Uterus (tissue), 4 donors: Measurements from ENCODE around the gene HCFC1. TPM values are rescaled to one million over a fixed set of nuclear protein-coding genes. Genes with fewer than 3 reads are reported as not detected.

Source experiments
- DNase-seq, 2 donors: peaks; one replicate each; pipeline ENCODE4 v3.0.0-alpha.2; 2019 to 2020
- H3K27ac ChIP-seq, 2 donors: fragments of 200-600 bp; sonication (generic); 1 replicate in 1 of 2; 2 replicates in 1 of 2; pipeline ENCODE4 v1.5.1; 2016 to 2018
- H3K27me3 ChIP-seq, 2 donors: fragments of 200-600 bp; sonication (generic); one replicate each; pipeline ENCODE4 v1.5.1; 2018 to 2019; ENCODE audit warnings: control low read depth in 1 of 2
- H3K36me3 ChIP-seq, 2 donors: fragments of 200-600 bp; sonication (generic); one replicate each; pipeline ENCODE4 v1.5.1; 2019; ENCODE audit warnings: control low read depth in 1 of 2
- H3K4me1 ChIP-seq, 2 donors: fragments of 200-600 bp; sonication (generic); one replicate each; pipeline ENCODE4 v1.5.1; 2018 to 2019; ENCODE audit warnings: control low read depth in 1 of 2
- H3K4me3 ChIP-seq, 2 donors: fragments of 200-600 bp; sonication (generic); 1 replicate in 1 of 2; 2 replicates in 1 of 2; pipeline ENCODE4 v1.5.1; 2018 to 2019; ENCODE audit warnings: mild to moderate bottlenecking in 1 of 2
- H3K9me3 ChIP-seq, 2 donors: fragments of 200-600 bp; sonication (generic); one replicate each; pipeline ENCODE4 v1.5.1; 2019; ENCODE audit warnings: control low read depth in 1 of 2
- POLR2A ChIP-seq, 2 donors: fragments of 450-650 bp; IDR thresholded peaks; one replicate each; pipeline ENCODE4 v1.6.1; 2016; ENCODE audit warnings: antibody characterized with exemption in 2 of 2, mild to moderate bottlenecking in 1 of 2, moderate library complexity in 1 of 2
- intact Hi-C: fragments of 100-400 bp; cut with DNase I; formaldehyde crosslinking; loops from one replicate; pipeline ENCODE4 v1.15.1; 2023; ENCODE audit warnings: low total_unique reads
- total RNA-seq, 4 donors: library from RNA; depleted of rRNA in 3 of 4; stranded (reverse); fragments of >200 nt in 3 of 4; gene quantifications; one replicate each; pipeline versions ENCODE4 v1.1.0 to v1.2.4, GENCODE V29; 2014 to 2023
- TF ChIP-seq, protein P1 (sequence below), 4 experiments: fragments of 200-600 bp in 2 of 4; fragments of 450-650 bp in 2 of 4; sonication (generic) in 2 of 4; IDR thresholded peaks; one replicate each; pipeline ENCODE4 v1.5.1; 2016 to 2019; ENCODE audit warnings: antibody characterized with exemption in 4 of 4, mild to moderate bottlenecking in 2 of 4, moderate library complexity in 1 of 4
- donor health status: DM: yes; HTN: yes; CAD: no.

Gene HCFC1
- total RNA-seq, 4 donors from 2014 or later: 20.9 to 65.7 (median 37.3) TPM

DNA sequence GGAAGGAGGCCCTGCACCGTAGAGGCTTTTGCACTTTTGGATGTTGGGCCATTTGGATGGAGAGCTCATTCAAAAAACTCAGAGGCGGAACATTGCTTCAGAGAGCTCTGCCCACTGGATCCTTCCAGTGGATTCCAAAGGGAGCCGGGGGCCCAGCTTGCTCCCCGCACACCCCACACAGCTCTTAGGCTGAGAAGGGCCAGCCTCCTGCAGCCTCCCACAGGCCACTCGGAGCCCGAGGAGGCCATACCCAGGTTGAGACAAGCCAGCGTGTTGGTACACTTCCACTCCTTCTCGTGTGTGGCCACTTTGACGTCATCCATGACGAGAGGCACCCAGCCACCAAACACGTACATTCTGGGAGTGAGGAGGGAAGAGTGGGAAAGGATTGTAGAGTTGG is 10.3 kb downstream of the HCFC1 start:
- DNase-seq: no peak
- no peak for TF ChIP-seq POLR2A (IDR thresholded peaks at IDR 0.05)
- TF ChIP-seq, protein P1, sequence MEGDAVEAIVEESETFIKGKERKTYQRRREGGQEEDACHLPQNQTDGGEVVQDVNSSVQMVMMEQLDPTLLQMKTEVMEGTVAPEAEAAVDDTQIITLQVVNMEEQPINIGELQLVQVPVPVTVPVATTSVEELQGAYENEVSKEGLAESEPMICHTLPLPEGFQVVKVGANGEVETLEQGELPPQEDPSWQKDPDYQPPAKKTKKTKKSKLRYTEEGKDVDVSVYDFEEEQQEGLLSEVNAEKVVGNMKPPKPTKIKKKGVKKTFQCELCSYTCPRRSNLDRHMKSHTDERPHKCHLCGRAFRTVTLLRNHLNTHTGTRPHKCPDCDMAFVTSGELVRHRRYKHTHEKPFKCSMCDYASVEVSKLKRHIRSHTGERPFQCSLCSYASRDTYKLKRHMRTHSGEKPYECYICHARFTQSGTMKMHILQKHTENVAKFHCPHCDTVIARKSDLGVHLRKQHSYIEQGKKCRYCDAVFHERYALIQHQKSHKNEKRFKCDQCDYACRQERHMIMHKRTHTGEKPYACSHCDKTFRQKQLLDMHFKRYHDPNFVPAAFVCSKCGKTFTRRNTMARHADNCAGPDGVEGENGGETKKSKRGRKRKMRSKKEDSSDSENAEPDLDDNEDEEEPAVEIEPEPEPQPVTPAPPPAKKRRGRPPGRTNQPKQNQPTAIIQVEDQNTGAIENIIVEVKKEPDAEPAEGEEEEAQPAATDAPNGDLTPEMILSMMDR (IDR thresholded peaks at IDR 0.05): no peak
- H3K36me3 ChIP-seq: no peaks in the 10 kb centered on the region
- intact Hi-C loops: no loop called here
- H3K27me3 ChIP-seq: no peaks in the 10 kb centered on the region
- H3K9me3 ChIP-seq: no peaks in the 10 kb centered on the region
- no peaks in the 10 kb centered on the region for H3K4me1 ChIP-seq
- no peak overlapping the region for H3K27ac ChIP-seq
- H3K4me3 ChIP-seq: no peak overlapping the region

DNA sequence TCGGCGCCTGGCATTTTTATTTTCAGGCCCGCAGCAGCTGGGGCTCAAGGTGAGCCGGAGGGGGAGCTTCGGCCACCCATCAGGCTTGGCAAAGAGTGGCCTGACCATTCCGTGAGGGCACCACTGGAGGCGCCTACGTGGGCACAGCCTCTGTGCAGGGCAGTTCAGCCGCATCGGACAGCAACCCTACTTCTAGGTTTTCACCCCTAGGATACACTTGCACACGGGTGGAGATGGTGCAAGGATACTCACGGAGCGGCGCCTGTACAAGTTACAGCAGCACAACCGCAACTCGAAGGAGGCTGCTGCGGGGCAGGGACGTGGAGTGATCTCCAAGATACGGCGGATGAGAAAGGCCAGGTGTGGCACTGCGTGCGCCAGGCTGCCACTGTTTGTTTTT is 10.8 kb downstream of the HCFC1 start:
- intact Hi-C loops: no loop called here
- no peaks in the 10 kb centered on the region for H3K4me1 ChIP-seq
- H3K4me3 ChIP-seq: no peak overlapping the region
- H3K27ac ChIP-seq: no peak overlapping the region
- no peaks in the 10 kb centered on the region for H3K27me3 ChIP-seq
- no peaks in the 10 kb centered on the region for H3K36me3 ChIP-seq
- no peak for DNase-seq
- H3K9me3 ChIP-seq: no peaks in the 10 kb centered on the region
- TF ChIP-seq, protein P1 (IDR thresholded peaks at IDR 0.05): no peak
- no peak for TF ChIP-seq POLR2A (IDR thresholded peaks at IDR 0.05)

DNA sequence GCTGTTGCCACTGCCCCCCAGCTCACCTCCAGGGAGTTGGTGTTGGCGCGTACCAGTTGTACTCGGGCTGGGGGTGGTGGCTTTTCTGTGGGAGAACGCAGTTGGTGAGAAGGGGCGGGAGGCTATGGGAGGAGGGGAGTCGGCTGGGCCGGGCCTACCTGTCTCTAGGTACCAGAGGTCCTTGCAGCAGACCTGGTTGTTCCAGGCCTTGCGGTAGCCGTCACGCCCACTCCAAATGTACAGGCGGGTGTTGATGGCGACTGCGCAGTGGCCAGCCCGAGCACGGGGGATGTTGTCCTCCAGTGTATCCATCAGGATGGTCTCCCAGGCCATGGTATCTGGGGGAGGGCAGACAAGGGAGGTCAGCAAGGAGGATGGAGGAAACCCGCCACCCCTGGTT is 11.5 kb downstream of the HCFC1 start:
- no peaks in the 10 kb centered on the region for H3K4me1 ChIP-seq
- DNase-seq: no peak
- no peaks in the 10 kb centered on the region for H3K9me3 ChIP-seq
- H3K36me3 ChIP-seq: no peaks in the 10 kb centered on the region
- H3K4me3 ChIP-seq: no peak overlapping the region
- TF ChIP-seq, protein P1 (IDR thresholded peaks at IDR 0.05): no peak
- TF ChIP-seq POLR2A (IDR thresholded peaks at IDR 0.05): no peak
- intact Hi-C loops: no loop called here
- H3K27ac ChIP-seq: no peak overlapping the region
- H3K27me3 ChIP-seq: no peaks in the 10 kb centered on the region

DNA sequence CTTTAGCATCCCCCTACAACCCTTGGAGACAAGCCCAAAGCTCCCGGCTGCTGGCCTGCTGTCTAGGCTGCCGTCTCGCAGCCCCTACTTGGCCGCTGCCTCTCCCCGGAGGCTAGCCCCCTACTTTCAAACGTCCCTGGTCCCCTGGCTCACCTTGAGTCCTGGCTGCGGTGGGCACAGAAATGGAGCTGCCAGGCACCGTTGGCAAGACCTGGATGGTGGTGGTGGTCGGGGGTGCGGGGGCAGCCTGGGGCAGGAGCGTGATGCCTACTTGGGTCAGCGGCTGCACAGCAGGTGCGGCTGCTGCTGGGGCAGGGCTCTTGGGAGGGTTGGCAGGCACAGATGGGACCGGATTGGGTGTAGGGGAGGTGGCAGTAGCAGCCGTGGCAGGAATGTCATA is 12.0 kb downstream of the HCFC1 start:
- no peak for DNase-seq
- Histone ChIP-seq H3K36me3 (no peaks in the 10 kb centered on the region), H3K4me1 (no peaks in the 10 kb centered on the region), H3K27ac (no peak overlapping the region), H3K27me3 (no peaks in the 10 kb centered on the region), H3K9me3 (no peaks in the 10 kb centered on the region), H3K4me3 (no peak overlapping the region)
- intact Hi-C loops: no loop called here
- TF ChIP-seq, protein P1 (IDR thresholded peaks at IDR 0.05): no peak
- TF ChIP-seq POLR2A (IDR thresholded peaks at IDR 0.05): no peak

DNA sequence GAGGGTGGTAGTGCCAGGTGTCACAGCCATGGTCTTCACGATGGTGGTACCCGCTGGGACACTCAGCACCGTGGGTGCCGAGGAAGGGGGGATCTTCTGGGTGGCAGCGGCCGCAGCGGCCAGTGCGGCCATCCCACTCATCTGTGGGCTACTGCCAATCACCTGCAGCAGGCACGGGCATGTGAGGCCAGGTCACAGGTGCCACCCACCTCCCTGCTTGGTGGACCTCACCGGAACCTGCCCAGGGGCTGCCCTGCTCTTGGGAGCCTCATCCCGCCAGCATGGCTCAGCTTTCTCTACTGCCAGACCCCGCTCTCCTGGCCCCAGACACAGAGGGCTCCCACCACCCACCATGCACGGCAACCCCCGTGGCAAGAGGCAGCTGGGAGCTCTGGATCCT is 13.0 kb downstream of the HCFC1 start:
- no peaks in the 10 kb centered on the region for H3K9me3 ChIP-seq

More for the DNA sequence above, 13.0 kb downstream of the HCFC1 start:
- no peak for DNase-seq
- intact Hi-C loops: no loop called here
- H3K36me3 ChIP-seq: no peaks in the 10 kb centered on the region
- H3K27ac ChIP-seq: no peak overlapping the region
- H3K27me3 ChIP-seq: no peaks in the 10 kb centered on the region
- TF ChIP-seq, protein P1 (IDR thresholded peaks at IDR 0.05): no peak
- TF ChIP-seq POLR2A (IDR thresholded peaks at IDR 0.05): no peak
- no peak overlapping the region for H3K4me3 ChIP-seq
- no peaks in the 10 kb centered on the region for H3K4me1 ChIP-seq
